CD4-positive, alpha-beta T cell treated with Interleukin-10 for 1 hour (primary cell): ENCODE measurements around the gene TSPAN13.
"Not testable (repeated sequence)": the region's sequence is repeated elsewhere in the genome, so short reads cannot be mapped to it uniquely, and the experiment has no call there.

Experiments used
- DNase-seq: peaks from one replicate; pipeline ENCODE4 v3.0.0-alpha.2; 2020

The TSPAN13 gene

DNA sequence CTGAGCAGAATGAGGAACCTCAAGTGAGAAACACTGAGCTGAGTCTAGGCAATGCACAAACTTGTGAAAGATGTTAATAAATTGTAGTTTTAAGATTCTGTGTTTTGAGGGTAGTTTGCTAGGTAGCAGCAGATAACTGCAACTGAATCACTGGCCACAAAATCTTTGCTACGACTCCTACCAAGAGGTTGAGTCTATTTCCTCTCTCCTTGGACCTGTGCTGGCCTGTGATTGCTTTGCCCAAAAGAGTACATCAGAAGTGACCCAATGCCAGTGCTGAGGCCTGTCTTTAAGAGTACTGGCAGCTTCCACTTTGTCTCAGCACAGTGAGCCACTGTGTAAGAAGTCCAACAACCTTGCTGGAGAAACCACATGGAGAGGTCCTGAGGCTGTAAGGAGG is 11.9 kb upstream of the TSPAN13 start:
- DNase-seq: no peak

DNA sequence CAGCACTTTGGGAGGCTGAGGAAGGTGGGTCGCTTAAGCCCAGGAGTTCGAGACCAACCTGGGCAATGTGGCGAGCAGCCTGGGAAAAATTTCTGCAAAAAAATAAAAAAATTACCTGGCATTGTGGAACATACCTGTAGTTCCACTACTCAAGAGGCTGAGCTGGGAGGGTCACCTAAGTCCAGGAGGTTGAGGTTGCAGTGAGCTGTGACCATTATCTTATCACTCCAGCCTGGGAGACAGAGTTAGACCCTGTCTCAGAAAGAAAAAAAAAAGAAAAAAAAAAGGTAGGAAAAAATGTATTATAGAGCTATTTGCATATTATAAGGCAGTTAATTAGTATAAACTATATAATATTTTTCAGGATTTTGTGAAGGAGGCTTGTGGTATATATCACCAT is 11.0 kb upstream of the TSPAN13 start:
- DNase-seq: no peak

GRCh38 chr7:16743236-16743635 is 10.3 kb upstream of the TSPAN13 start:
- DNase-seq: no peak

DNA sequence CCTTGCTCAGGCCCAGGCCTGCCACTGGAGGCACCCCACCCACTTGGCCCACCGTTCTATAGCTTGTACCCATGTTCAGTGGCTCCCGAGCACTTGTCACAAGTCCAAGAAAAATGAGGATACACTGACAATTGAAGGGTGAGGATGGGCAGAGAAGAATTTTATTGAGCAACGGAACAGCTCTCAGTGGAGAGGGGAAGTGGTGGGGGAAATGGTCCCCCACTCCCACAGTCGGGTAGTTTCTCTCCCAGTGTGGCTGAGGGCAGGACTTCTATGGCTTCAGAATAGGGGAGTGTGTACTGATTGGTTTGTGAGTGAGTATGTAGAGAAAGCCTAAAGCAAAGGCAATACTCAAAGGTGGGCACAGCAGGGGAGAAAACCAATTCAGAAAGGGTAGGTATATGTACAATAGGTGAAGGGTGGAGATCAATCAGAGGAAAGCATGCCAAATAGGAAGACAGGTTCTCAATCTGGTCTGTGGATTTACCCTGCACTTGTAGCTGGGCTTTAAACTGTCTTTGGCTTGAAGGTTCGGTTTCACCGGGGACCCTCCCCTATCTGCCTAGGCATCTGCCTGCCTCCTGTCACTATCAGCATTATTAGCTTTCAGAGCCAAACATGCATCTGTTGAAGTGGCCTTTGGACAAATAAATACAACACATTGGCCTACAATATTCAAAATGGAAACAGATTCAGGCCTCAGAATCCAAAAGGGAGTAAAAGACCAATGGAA is 8.9 kb upstream of the TSPAN13 start:
- DNase-seq: no peak

- no peak for DNase-seq
Measured at GRCh38 chr7:16745645-16746044, 7.9 kb upstream of the TSPAN13 start.

DNA sequence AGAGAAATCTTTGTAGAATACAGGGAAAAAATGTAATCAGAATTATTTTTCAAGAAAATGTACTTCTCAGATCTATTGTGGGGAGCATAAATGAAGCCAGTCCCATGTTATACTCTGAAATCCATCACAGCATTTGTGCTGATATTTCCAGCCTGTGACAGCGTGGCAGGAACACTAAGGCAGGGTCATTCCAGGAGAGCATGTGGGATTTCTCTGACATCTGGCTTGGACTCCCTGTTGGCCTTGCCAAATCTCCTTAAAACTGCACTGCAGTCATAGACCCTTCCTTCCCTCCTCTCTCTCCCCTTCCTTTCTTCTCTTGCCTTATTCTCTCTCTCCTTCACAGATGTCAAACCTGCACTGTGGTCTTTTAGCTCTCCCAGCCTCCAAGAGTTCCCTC is 6.5 kb upstream of the TSPAN13 start:
- DNase-seq: no peak

DNA sequence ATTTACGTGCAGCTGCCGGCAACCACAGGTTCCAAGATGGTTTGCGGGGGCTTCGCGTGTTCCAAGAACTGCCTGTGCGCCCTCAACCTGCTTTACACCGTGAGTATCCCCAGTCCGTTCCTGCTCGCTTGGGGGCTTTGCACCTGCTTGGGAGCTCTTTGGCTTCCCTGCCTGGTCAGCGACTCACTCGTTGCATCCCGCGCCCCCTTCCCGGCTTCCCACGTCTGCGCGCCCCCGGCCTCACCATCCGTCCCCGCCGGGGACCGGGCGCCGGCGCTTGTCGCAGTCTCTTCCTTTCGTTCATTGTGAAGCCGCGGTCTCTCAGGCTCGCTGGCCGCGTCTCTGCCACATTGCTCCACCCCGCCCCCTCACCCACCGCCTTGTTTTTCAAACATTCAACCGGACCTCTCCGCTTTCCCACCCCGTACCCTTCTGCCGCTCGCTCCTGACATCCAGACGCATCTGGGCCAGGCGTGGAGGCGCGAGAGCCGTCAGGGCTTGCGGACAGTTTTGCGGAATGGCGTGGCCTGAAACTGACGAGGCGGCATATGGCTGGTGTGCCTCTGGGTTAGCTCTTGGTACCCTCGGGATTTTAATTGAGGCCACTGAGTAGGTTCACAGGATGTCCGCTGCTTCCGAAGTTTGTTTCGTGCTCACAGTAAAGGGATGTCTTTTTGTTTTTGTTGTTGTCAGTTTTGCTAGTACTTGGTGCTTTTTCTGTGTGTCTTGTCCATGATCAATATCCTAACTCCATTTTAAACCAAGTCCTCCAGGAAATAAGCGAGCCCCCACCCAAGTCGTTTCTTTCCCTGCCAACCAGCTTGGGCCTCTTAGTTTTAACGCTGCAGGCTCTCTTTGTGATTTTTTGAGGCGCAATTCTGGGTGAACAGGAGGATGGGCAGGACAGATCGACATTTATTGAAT is 639 bp downstream of the TSPAN13 start:
- no peak for DNase-seq

DNA sequence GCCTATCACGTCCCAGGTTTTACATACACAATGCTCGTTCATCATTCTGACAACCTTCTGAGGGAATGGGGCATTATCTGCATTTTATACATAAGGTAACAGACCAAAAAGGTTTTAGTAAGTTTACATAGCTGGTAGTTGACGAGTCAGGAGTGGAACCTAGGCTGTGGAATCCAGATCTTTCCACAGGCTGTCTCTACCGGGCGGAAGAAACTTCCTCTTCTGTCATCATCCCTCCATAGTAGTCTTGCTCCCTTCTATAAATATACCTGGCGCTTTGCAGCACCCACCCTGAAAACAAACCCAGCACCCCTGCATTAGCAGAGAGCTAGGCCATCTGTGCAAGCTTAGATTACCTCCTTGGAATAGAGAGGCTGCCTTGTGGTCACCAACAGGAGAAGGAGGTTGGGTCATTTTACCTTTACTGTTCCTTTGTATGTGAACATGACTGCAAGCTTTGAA is 1.3 kb downstream of the TSPAN13 start:
- DNase-seq: no peak

DNA sequence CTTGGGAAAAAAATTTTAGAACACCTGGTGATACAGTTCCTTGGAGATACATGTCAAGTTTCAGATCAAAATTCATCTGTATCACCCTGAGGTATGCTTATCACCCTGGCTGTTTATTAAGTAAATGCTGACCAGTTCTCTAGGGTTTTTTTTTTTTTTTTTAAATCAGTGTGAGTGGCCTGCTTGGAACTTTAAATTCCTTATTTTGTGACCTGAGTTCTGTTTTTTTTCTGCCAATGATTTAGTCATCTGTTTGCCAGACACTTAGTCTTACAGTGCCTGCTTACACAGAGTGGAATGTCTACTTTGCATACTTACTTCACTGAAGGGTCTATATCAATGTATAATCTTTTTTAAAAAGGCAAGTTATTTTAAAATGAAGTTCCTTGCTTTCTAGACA is 1.8 kb downstream of the TSPAN13 start:
- no peak for DNase-seq

DNA sequence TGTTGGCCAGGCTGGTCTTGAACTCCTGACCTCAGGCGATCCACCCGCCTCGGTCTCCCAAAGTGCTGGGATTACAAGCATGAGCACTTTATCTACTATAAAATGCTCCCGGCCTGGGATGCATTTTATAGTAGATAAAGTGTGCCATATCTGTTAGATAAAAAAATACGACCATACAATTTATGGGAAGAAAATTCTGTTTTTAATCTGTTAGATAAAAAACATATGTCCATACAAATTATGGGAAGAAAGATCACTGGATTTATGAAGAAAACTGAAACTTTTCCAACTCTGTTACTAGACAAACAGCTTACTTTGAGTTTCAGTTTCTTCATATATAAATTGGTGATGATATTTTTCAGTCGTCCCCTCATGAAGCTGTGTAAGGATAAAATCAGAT is 4.5 kb downstream of the TSPAN13 start:
- no peak for DNase-seq

DNA sequence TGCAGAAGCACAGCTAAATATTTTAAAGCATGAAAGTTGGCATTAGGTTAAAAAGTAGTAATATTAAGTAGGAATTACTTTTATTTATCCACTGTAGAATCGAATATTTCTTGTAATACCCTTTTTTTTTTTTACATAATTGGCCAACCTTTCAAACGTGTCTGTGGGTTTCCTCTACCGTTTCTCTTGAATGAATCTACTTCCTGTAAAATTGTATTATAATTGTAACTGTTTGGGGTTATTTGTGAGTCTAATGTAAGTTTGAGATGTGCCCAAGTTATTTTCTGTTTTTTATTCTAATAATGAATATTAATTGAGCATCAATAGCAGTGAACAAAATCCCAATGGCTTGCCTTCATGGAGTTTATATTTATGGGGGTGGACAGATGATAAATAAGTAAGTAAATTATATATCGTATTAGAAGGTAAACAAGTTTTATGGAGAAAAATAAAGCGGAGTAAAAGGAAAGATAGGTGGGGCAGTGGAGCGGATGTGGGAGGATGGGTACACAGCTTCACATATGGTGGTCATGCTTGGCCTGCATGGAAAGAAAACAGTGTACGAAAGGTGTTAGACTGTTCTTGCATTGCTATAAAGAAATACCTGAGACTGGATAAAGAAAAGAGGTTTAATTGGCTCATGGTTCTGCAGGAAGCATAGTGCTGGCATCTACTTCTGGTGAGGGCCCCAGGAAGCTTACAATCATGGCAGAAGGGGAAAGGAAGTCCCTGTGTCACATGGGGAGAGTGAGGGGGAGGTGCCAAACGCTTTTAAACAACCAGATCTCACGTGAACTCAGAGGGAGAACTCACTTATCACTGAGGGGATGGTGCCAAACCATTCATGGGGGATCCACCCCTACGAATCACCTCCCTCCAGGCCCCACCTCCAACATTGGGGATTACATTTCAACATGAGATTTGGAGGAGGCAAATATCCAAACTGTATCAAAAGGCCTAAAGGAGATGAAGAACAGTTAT is 5.4 kb downstream of the TSPAN13 start:
- DNase-seq: no peak

GRCh38 chr7:16759840-16760239 is 6.3 kb downstream of the TSPAN13 start:
- DNase-seq: no peak

GRCh38 chr7:16762177-16762576 is 8.6 kb downstream of the TSPAN13 start:
- no peak for DNase-seq

DNA sequence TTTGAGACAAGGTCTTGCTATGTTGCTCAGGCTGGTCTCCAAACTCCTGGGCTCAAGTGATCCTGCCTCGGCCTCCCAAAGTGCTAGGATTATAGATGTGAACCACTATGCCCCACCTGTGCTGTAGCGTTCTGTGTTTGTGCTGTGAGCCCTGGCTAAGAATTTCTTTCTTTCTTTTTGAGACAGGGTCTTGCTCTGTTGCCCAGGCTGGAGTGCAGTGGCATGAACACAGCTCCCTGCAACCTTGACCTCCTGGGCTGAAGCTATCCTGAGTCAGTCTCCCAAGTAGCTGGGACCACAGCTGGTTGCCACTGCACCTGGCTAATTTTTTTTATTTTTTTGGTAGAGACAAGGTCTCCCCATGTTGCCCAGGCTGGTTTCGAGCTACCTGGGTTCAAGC is 11.4 kb downstream of the TSPAN13 start:
- no peak for DNase-seq

DNA sequence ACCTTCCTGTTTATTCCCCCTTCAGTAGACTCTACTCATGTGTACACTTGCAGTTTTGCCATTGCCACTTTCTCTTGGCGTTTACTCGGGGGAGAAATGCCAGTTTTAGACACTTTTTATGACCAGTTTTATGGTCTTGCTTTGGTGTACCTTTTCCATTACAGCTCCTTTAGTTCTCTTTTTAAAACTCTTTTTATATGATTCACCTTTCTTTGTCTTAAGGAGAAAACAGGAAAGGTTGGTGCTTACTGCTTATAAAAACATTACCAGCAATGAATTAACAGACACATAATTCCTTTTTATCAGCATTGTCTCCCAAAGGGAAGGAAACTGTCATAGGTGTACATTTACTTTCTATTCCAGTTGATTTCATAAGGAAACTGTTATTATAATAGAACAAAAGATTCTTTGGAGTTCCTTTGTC is 11.9 kb downstream of the TSPAN13 start:
- no peak for DNase-seq

GRCh38 chr7:16769994-16770393 is 16.4 kb downstream of the TSPAN13 start:
- DNase-seq: not testable (repeated sequence)

GRCh38 chr7:16770657-16771329 is 17.2 kb downstream of the TSPAN13 start:
- no peak for DNase-seq

GRCh38 chr7:16773326-16773725 is 19.8 kb downstream of the TSPAN13 start:
- no peak for DNase-seq

DNA sequence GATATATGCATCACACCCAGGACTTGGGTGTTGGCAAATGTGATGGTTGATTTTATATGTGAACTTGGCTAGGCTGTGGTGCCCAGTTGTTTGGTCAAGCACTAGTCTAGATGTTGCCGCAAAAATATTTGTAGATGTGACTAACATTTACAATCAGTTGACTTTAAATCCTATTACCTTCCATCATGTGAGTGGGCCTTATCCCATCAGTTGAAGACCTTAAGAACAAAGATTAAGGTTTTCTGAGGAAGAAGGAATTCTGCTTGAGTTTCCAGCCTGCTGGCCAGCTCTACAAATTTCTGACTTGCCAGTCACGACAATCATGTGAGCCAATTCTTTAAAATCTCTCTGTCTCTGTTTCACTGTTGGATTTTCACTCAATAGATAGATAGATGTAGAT is 20.3 kb downstream of the TSPAN13 start:
- DNase-seq: no peak

DNA sequence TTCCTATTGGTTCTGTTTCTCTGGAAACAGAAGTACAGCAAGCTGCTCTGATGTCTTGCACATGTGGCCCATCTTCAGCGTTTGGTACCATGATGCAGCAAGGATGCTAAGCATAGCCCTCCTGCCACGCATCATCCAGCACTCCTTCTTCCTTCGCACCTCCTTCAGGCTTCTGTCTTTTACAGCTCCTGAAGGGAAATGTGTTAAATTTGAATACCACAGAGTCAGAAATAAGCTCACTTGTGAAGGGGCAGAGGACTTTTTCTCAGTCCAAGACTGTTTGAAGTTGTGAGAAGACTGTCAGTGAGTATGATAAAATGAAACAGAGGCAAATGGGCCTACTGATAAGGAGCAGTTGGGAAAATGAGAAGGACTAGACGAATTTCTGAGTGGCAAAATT is 20.7 kb downstream of the TSPAN13 start:
- DNase-seq: no peak

GRCh38 chr7:16774986-16775385 is 21.4 kb downstream of the TSPAN13 start:
- DNase-seq: no peak

DNA sequence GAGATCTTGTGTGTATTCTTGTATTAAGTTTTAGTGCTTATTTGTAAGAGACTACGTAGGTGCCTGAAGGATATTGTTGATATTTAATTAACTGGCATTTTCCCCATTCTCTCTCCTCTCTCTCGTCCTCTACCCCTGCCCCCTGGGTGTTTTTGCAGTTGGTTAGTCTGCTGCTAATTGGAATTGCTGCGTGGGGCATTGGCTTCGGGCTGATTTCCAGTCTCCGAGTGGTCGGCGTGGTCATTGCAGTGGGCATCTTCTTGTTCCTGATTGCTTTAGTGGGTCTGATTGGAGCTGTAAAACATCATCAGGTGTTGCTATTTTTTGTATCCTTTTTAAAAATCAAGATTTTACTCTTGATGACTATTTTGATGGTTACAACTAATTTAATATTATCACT is 22.5 kb downstream of the TSPAN13 start:
- DNase-seq: no peak
